Embryonic facial prominence (tissue), 1 donor: ENCODE measurements around the gene DNMT1.

Experiments used
- DNase-seq: peaks from one replicate; pipeline ENCODE4 v3.0.0-alpha.2; 2016; ENCODE audit errors: extremely low spot score

The DNMT1 gene

GRCh38 chr19:10113964-10114650, 80.6 kb downstream of the DNMT1 start:
- DNase-seq, result no peak

DNA sequence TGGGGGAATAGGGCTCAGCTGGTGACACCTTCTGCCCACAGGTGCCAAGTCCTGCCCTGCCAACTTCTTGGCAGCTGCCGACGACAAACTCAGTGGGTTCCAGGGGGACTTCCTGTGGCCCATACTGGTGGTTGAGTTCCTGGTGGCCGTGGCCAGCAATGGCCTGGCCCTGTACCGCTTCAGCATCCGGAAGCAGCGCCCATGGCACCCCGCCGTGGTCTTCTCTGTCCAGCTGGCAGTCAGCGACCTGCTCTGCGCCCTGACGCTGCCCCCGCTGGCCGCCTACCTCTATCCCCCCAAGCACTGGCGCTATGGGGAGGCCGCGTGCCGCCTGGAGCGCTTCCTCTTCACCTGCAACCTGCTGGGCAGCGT, 81.2 kb downstream of the DNMT1 start:
- DNase-seq, result no peak

DNA sequence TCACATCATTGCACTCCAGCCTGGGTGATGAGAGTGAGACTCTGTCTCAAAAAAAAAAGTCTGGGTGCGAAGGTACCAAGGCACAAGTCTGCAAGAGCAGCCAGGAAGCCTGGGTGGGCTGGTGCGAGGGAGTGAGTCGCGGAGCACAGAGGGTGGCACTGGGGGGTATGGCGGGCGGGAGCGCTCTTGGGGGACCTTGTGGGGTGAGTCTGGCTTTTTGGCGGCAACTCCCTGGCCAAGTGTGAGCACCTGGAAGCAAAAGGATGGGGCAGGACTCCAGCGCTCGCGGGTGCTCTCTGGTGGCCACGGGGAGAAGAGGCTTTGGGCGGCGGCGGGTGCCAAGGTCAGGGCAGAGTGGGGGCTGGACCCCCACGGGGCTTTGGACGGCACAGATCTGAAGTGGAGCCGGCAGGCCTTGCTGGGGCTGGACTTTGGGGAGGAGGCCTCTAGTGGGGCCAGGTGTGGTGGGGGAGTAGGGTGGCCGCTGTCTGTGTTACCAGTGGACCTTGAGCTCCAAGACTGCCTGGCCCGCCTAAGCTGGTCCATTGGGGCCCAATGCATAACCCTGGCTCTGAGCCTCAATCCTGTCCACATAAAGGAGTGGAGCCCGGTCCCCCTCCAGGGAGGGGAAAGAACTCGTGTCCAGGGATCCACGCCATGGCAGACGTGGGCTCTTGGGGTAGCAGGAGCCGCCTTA, 81.7 kb downstream of the DNMT1 start:
- DNase-seq, result no peak

- no peak for DNase-seq
These were observed 82.6 kb downstream of the DNMT1 start for GRCh38 chr19:10112037-10112761.

- no peak for DNase-seq
These were observed 83.3 kb downstream of the DNMT1 start, which contains the start of gene P2RY11 for GRCh38 chr19:10111405-10111811. TSS of gene P2RY11 (plus strand) at chr19:10111693. CDS start at chr19:10111722, 29 bp downstream.

GRCh38 chr19:10110972-10111317, 83.8 kb downstream of the DNMT1 start:
- DNase-seq, result no peak

GRCh38 chr19:10110076-10110971, 84.4 kb downstream of the DNMT1 start:
- DNase-seq, result no peak

DNA sequence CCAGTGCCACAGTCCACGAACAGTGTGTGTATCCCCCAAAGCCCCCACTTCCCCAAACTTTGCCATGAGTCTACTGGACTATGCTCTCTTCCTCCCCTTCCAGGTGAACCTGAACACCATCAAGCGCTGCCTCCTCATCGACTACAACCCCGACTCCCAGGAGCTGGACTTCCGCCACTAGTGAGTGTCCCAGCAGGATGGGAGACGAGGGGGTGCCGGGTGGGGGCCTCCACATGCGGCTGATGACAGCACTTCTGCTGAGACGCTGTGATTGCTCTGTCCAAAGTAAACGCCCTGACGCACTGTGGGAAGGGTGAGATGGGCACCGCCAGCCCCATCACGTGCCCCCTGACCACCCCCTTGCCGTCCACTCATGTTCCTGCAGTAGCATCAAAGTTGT, 85.2 kb downstream of the DNMT1 start:
- DNase-seq, result no peak

- no peak for DNase-seq
These were observed 86.9 kb downstream of the DNMT1 start for GRCh38 chr19:10107817-10108367.

- no peak for DNase-seq
These were observed 87.5 kb downstream of the DNMT1 start for GRCh38 chr19:10107254-10107653.

- peak; percentile 98 for DNase-seq
These were observed 88.4 kb downstream of the DNMT1 start, which contains the start of gene PPAN for GRCh38 chr19:10106100-10106936. TSS of gene PPAN (plus strand) at chr19:10106362. CDS start at chr19:10106395, 33 bp downstream.

DNA sequence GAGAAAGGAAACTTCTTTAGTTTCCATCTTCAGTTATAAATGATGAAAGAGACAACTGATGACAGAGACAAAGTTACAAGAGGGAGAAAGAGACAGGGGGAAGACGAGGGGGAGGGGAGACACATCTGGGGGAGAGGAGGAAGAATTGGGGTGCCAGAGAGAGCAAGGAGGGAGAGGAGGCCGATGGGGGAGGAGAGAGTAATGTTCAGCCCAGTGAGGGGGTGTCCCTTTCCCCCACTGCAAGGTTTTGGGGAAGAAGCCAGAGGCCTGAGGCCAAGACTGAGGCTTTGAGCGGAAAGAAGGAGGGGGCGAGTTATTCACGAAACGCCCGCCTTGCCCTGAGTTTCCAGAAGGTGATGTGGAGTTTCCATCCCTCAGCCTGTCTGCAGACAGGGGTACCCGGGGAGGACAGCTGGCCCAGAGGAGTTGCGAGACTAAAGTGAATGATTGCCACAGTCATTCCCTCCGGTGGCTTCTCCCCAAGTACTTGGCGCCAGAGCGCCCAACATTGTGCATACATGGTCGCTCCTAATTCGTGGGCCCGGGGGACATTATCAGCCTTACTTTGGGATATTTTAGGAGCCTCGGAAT, 89.1 kb downstream of the DNMT1 start:
- no peak for DNase-seq

- DNase-seq, result no peak
These were observed 89.9 kb downstream of the DNMT1 start for GRCh38 chr19:10104665-10105508.

- no peak for DNase-seq
These were observed 90.6 kb downstream of the DNMT1 start for GRCh38 chr19:10104130-10104513.

DNA sequence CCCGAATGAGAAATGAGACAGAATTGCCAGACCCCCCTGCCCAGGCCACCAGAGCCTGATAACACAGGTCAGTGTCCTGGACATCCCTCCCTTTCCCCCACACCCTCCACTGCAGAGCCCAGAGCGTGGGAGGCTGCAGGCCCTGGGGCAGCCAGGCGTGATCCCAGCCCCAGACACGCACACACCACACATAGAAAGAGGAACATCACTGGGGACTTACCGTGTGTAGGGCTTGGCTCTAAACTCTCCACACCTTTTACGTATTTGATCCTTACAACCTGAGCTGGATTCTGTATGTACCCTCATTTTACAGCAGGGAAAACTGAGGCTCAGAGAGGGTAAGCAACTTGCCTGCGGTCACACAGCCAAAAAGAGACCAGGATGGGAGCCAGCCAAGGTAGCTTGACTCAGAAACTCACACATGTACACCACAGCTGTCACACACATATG, 91.9 kb downstream of the DNMT1 start:
- DNase-seq, result no peak

DNA sequence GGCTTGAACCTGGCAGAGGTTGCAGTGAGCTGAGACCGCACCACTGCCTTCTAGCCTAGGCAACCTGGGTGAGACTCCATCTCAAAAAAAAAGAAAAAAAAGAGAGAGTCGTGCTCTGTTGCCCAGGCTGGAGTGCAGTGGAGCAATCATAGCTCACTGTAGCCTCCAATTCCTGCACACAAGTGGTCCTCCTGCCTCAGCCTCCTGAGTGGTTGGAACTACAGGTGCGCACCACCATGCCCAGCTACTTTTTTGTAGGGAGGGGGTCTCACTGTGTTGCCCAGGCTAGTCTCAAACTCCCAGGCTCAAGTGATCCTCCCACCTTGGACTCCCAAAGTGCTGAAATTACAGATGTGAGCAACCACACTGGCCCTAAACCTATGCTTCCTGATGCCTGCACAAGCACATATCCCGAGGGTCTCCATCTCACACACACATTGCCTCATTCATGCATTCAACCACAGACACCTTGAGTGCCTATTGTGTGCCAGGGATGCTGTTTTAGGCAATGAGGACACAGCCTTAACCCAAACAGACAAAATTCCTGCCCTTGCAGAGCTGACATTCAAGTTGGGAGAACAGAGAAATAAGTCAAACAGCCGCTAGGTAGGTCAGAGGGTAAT, 94.5 kb downstream of the DNMT1 start:
- no peak for DNase-seq

DNA sequence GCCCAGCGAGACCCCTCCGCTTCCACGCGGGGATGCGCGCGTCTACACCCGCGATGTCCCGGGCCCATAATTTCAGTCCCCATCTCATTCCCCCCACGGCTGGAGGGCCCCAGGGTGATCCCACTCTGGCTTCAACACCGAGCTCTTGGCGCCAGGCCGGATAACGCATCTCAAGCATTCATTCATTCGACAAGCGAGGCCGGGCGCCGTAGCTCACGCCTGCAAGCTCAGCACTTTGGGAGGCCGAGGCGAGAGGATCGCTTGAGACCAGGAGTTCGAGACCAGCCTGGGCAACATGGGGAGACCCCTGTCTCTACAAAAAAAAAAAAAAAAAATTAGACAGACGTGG, 98.2 kb downstream of the DNMT1 start:
- no peak for DNase-seq

DNA sequence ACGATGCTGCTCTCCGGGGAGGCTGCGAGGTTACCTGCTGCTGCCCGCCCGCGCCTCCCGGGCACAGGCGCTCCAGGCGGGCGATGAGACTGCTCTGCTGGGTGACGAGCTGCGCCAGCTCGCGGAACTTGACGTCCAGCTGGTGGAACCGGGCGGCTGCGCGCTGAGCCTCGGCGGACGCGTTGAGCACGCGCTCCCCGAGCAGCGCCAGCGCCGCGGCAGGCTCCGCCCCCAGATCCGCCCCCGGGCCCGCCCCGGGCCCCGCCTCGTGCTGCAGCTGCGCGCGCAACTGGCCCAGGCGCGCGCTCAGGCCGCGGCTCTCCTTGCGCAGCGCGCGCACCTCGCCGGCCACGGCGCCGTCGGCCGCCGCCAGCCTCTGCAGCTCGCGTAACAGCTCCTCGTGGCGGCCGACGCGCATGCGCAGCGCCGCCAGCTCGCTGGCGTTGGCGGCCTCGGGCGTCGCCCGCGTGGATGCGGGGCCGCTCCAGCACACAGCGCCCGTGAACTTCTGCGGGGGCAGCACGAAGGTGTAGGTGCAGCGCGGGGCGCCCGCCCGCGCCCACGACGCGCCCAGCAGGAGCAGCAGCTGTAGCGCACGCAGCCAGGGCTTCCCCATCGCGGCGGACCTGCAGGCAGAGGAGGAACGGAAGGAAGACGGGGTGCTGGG, 98.7 kb downstream of the DNMT1 start:
- DNase-seq, result peak; percentile 81
